NCI-H1694 treated with DMSO at 0.1 percent for 48 hours (cell line): ENCODE measurements around the gene SLC35E3.
"Not testable (repeated sequence)": the region's sequence is repeated elsewhere in the genome, so short reads cannot be mapped to it uniquely, and the experiment has no call there.

Source experiments
- DNase-seq: peaks from one replicate; lab custom pipeline; 2025; lab: John Stamatoyannopoulos, UW

The SLC35E3 gene

DNA sequence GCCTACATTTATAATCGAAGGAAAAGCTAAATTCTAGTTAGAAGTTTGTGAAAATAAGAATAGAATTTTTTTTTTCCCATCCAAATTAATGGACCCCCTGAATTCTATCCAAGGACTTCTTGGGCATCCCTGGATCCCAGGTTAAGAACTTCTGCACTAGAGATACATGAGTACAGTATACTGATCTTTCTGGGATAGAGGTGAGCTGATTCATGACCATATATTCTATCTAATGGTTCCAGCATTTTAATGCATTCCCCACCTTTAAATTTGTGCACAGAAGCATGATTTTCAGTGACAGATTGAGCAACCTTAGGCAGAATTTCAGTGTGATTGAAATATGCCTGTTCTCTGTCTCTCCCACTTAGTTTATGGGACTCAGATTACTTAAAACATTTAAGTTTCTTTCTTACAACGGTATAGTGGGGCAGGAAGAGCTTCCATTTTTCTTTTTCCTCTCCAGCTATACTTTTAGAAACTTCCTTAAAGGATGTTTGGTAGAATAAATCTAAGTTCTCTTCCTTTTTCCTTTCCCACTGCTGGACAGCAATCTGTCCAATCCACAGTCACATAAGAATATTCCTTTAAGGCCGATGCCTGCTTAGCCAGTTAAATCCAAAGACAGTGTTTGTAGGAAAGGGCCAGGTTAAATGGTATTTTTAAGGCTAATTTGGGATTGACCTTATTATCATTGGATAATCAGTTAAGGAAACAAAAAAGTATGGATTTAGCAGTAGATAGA is 68.7 kb downstream of the SLC35E3 start:
- no peak for DNase-seq

DNA sequence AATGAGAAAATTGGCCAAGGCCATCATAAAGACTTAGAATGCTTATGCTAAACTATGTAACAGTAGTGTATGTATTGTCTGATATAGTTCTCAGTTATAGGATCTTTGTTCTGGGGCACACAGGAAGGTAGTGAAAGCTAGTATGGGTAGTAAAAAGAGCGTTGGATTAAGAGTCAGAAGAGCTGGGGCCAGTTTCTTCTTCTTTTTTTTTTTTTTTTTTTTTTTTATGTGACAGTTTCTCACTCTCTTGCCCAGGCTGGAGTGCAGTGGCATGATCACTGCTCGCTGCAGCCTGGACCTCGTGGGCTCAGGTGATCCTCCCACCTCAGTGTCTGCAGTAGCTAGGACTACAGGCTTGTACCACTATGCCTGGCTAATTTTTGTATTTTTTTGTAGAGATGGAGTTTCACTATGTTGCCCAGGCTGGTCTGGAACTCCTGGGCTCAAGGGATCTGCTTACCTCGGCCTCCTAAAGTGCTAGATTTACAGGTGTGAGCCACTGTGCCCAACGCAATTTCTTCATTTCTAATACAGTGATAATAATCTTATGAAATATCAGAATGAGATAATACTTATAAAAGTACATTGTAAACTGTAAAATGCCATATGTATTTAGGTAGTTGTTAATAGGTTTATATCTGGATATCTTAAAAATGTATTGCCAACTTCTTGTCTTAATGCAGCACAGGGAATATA is 69.4 kb downstream of the SLC35E3 start:
- DNase-seq: no peak

DNA sequence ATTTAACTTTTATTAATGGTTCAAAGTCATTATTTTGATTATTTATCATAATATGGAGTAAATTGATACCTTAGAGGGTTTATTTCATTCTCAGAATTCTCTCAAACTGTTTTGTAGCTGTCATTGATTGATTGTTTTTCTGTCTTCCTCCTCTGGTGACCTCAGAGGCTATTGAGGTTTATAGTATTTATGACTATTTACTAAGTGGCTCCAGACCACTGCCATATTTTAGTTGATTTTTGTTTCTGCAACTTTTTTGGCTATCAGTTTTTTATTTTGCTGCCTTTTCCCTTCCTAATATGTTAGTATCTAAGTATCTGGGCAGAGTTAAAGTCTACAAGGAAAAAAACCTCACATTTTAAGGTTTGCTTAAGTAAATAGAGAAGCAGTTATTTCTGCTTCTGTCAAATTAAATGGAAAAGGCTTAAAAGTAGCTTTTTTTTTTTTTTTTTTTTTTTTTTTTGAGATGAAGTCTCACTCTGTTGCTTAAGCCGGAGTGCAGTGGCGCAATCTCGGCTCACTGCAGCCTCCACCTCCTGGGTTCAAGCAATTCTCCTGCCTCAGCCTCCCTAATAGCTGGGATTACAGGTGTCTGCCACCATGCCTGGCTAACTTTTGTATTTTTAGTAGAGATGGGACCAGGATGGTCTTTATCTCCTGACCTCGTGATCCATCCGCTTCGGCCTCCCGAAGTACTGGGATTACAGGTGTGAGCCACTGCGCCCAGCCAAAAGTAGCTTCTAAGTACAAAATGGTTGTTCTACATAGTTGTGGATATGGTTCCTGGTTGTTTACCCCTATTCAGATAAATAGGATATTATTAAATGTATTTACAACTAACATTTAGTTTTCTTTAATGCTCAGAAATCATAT is 70.2 kb downstream of the SLC35E3 start:
- DNase-seq: no peak

DNA sequence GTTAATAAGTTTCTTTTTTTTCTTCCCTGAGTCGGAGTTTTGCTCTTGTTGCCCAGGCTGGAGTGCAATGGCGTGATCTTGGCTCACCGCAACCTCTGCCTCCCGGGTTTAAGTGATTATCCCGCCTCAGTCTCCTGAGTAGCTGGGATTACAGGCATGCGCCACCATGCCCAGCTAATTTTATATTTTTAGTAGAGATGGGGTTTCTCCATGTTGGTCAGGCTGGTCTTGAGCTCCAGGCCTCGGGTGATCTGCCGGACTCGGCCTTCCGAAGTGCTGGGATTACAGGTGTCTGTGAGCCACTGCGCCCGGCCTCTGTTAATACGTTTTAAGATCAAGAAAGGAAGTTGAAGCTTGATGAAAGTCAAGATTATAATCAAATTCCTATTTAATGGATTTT is 73.5 kb downstream of the SLC35E3 start:
- not testable (repeated sequence) for DNase-seq

DNA sequence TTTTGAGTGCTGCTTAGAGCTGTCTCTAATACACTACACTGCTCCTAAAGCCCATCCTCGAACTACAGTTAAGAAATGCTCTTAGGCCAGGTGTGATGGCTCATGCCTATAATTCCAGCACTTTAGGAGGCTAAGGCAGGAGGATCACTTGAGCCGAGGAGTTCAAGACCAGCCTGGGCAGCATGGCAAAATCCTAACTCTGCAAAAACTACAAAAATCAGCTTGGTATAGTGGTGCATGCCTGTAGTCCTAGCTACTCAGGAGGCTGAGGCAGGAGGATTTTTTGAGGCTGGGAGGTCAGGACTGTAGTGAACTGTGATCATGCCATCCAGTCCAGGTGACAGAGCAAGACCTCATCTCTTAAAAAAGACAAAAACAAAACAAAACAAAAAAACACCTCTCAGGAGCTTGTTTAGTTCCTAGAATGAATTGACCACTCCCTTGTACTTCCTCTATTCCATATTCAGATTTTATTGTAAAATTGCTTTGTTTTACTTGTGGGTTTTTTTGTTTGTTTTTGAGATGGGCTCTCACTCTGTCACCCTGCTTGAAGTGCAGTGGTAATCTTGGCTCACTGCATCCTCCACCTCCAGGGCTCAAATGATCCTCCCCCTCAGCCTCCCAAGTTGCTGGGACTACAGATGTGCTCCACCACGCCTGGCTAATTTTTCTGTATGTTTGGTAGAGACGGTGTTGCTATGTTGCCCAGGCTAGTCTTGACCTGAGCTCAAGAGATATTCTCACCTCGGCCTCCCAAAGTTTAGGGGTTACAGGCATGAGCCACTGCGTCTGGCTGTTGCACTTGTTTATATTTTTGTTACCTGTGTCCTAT is 75.6 kb downstream of the SLC35E3 start:
- no peak for DNase-seq

DNA sequence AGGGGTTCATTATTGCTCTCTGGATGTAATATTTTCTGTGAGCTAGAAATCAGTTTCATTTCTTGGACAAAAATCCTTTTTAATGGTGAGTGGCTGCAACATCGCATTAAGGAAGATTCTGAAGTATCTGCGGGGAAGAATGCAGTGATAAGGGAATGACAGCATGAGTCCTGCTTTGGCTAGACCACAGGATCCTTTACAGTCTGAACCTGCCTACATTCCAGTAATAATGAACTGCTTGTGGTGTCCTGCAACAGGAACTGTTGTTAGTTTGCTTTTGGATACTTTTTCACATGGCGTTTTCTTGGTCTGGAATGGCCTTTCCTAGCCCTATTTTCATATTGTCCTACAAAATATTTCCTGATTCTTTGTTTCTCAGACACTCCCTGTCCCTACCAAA is 77.7 kb downstream of the SLC35E3 start:
- DNase-seq: no peak

DNA sequence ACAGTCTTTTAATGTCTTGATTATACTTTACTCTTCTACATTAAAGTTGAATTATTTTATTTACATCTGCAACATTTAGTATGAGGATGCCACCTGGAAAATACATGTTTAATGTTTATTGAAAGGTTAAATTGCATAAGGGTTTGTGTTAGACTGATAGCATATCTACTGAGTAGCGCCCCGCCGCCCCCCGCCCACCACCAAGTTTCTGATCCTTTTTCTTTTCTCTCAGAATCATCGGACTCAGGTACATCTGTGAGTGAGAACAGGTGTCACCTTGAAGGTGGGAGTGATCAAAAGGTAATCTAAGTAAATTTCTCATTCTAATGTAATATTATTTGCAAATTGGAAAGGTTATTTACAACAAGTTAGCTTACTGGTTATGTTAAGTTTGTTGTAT is 78.2 kb downstream of the SLC35E3 start:
- no peak for DNase-seq

DNA sequence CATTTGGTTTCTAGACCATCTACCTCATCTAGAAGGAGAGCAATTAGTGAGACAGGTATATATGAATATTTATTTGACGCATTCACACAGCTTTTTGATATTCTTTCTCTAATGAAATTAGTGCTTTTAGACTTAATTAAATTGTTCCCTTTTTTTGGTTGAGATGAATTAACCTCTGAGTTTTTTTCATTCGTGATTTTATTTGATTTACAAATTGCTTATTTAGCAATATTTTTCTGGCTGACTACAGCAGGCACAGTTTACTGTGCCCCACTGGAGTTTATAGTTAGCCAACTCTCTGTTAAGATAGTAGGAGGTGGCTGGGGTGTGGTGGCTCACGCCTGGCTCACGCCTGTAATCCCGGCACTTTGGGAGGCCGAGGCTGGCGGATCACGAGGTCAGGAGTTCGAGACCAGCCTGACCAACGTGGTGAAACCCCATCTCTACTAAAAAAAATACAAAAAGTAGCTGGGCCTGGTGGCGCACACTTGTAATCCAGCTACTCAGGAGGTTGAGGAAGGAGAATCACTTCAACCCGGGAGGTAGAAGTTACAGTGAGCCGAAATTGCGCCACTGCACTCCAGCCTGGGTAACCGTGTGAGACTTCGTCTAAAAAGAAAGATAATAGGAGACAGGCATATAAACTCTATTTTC is 78.7 kb downstream of the SLC35E3 start:
- no peak for DNase-seq

DNA sequence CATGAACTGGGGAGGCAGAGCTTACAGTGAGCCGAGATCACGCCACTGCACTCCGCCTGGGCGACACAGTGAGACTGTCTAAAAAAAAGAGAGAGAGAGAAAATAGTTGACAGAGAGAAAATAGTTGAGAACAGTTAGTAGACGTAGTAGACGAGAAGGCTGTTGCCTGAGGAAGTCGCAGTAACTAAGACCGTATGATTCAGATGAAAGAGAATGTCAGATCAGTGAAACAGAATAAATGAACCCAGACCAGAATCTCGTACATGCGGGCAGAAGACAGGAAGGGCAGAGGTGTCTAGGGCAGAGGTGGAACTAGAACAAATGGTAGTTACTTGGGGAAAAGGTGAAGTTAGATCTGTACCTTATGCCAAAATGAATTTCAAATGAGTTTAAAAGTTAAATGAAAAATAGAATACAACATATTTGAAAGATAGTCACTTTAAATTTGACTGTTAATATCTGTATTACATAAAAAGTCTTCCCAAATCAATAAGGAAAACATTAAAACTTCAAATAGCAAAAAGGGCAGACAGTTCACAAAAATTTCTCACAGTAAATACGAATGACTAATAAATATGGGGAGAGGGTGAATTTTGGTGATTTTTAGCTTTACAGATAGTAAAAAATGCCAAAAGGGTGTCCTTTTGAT is 79.7 kb downstream of the SLC35E3 start:
- DNase-seq: no peak

DNA sequence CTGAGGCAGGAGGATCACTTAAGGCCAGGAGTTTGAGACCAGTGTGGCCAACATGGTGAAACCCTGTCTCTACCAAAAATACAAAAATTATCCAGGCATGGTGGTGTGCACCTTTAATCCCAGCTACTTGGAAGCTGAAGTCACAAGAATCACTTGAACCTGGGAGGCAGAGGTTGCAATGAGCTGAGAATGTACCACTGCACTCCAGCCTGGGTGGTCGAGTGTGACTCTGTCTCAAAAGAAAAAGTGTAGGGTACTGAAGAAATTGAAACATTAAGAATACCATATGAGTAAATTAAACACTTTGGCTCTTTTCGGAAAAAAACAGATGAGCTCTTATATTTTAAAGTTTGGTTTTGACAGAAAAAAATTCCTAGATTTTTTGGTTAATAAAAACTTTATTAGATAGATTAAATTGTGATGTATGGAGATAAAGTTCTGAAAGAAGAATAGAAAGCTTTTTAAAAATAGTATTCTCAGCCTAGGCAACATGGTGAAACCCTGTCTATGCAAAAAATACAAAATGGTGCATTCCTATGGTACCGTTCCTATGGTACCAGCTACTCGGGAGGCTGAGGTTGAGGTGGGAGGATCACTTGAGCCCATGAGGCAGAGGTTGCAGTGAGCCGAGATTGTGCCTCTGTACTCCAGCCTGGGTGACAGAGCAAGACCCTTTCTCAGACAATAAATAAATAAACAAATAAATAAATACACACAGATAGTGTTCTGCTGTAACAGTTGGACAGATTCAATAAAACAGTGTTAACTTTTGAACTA is 82.1 kb downstream of the SLC35E3 start:
- DNase-seq: no peak

DNA sequence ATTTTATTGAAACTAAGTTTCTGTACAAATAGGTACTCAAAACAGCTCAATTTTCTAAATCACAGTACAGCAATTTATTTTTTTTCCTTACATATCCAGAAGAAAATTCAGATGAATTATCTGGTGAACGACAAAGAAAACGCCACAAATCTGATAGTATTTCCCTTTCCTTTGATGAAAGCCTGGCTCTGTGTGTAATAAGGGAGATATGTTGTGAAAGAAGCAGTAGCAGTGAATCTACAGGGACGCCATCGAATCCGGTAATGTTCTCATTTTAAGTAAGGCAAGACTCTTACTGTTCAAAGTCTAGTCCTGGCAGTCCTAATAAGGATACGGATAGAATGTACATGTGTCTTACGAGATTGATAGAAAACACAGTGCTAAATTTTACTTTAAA is 82.7 kb downstream of the SLC35E3 start:
- no peak for DNase-seq
